Measurements from ENCODE around the gene SPATA17.

Gene SPATA17

DNA sequence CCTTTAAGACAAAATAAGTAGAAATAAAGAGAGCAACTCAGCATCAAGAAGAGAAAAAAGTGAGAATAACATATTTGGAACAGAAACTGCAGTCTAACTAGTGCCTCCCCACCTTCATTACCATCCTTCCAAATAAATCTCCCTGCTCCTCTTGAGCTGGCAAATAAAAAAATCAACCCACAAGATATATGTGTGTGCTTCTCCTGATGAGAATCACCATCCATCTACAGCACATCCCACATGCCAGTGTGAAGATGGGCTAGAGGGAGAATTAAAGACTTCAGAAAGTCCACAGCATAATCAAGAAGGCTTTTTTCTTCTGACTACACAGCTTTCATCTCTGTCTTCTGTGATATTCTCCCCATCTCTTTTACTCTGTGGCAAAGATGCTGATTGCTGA, 244.1 kb downstream of the SPATA17 start:
- Histone ChIP-seq H3K4me1 (ENCODE audit: low read depth, poor library complexity, severe bottlenecking) (no peaks in the 10 kb centered on the region), H3K36me3 (ENCODE audit: insufficient read depth) (no peaks in the 10 kb centered on the region), H3K27ac (no peak overlapping the region), H4K20me1 (ENCODE audit: insufficient read depth) (no peaks in the 10 kb centered on the region), H3K27me3 (ENCODE audit: insufficient read depth, low read depth) (no peaks in the 10 kb centered on the region), H3K79me2 (ENCODE audit: insufficient read depth, low read depth) (no peaks in the 10 kb centered on the region), H3K4me3 (IDR thresholded peaks at IDR 0.05; ENCODE audit: insufficient read depth, low read depth, low read length) (no peak overlapping the region), H3K9ac (no peak overlapping the region), H2AFZ (ENCODE audit: low read depth) (no peak overlapping the region), H3K4me2 (no peak overlapping the region)
- TF ChIP-seq CTCF (conservative IDR thresholded peaks at IDR 0.05; ENCODE audit: low read depth, low read length), result no peak

DNA sequence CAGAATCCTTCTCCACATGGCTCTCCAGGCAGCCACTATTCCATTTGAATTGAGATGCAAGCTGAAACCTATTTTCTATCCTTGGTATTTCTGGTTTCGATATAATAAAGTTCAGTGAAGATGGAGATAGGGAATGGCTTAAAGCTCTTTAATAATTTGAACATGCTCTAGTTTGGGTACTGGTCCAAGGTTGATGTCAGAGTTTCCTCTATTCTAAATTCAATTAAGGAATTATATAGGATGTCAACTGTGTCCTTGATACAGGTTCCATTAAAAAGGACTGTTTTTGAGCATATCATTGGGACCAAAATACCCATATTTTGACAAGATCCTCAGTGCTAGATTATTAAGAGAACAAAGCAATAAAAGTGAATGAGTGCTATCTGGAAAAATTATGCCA, 245.3 kb downstream of the SPATA17 start:
- Histone ChIP-seq H2AFZ (ENCODE audit: low read depth) (no peak overlapping the region), H4K20me1 (ENCODE audit: insufficient read depth) (no peaks in the 10 kb centered on the region), H3K27me3 (ENCODE audit: insufficient read depth, low read depth) (no peaks in the 10 kb centered on the region), H3K9ac (no peak overlapping the region), H3K27ac (no peak overlapping the region), H3K79me2 (ENCODE audit: insufficient read depth, low read depth) (no peaks in the 10 kb centered on the region), H3K36me3 (ENCODE audit: insufficient read depth) (no peaks in the 10 kb centered on the region), H3K4me3 (IDR thresholded peaks at IDR 0.05; ENCODE audit: insufficient read depth, low read depth, low read length) (no peak overlapping the region), H3K4me2 (no peak overlapping the region), H3K4me1 (ENCODE audit: low read depth, poor library complexity, severe bottlenecking) (no peaks in the 10 kb centered on the region)
- no peak for TF ChIP-seq CTCF (conservative IDR thresholded peaks at IDR 0.05; ENCODE audit: low read depth, low read length)

DNA sequence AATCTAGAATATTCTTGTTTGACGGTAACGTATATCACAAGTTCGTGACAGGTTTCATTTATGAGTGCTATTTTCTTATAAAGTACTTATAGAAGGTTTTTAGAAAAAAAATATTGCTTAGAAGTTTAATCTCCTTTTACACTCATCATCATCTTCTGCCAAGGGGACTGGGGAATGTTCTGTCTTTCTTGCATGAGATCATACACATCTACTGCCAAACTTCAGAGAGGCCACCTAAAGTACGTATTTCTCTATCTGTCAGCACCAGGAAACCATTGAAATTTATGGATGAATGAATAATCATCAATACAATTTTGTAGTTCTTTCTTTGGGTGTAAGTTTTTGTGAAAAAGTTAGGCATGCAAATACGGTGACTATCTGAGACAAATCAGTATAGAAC, 245.8 kb downstream of the SPATA17 start:
- Histone ChIP-seq H3K4me3 (IDR thresholded peaks at IDR 0.05; ENCODE audit: insufficient read depth, low read depth, low read length) (no peak overlapping the region), H3K4me2 (no peak overlapping the region), H3K9ac (no peak overlapping the region), H3K27ac (no peak overlapping the region), H3K79me2 (ENCODE audit: insufficient read depth, low read depth) (no peaks in the 10 kb centered on the region), H3K36me3 (ENCODE audit: insufficient read depth) (no peaks in the 10 kb centered on the region), H3K27me3 (ENCODE audit: insufficient read depth, low read depth) (no peaks in the 10 kb centered on the region), H3K4me1 (ENCODE audit: low read depth, poor library complexity, severe bottlenecking) (no peaks in the 10 kb centered on the region), H2AFZ (ENCODE audit: low read depth) (no peak overlapping the region), H4K20me1 (ENCODE audit: insufficient read depth) (no peaks in the 10 kb centered on the region)
- TF ChIP-seq CTCF (conservative IDR thresholded peaks at IDR 0.05; ENCODE audit: low read depth, low read length), result no peak

GRCh38 chr1:217881131-217881543, 250.0 kb downstream of the SPATA17 start:
- no peaks in the 10 kb centered on the region for H3K27me3 ChIP-seq (ENCODE audit: insufficient read depth, low read depth)
- H3K4me2 ChIP-seq, result no peak overlapping the region
- no peak overlapping the region for H3K9ac ChIP-seq
- H2AFZ ChIP-seq (ENCODE audit: low read depth), result no peak overlapping the region
- TF ChIP-seq CTCF (conservative IDR thresholded peaks at IDR 0.05; ENCODE audit: low read depth, low read length), result no peak
- H3K79me2 ChIP-seq (ENCODE audit: insufficient read depth, low read depth), result no peaks in the 10 kb centered on the region
- no peak overlapping the region for H3K4me3 ChIP-seq (IDR thresholded peaks at IDR 0.05; ENCODE audit: insufficient read depth, low read depth, low read length)
- H3K36me3 ChIP-seq (ENCODE audit: insufficient read depth), result no peaks in the 10 kb centered on the region
- no peaks in the 10 kb centered on the region for H4K20me1 ChIP-seq (ENCODE audit: insufficient read depth)
- no peak overlapping the region for H3K27ac ChIP-seq
- H3K4me1 ChIP-seq (ENCODE audit: low read depth, poor library complexity, severe bottlenecking), result no peaks in the 10 kb centered on the region

Measured in KMS-11 (cell line).